NCI-H510A (cell line): Measurements from ENCODE around the gene NPHP4.
A peak's percentile ranks its signal among the peaks of the same experiment; 100 is the strongest.

Experiments
- DNase-seq: peaks from one replicate; lab custom pipeline; 2025; lab: John Stamatoyannopoulos, UW

NPHP4 gene

DNA sequence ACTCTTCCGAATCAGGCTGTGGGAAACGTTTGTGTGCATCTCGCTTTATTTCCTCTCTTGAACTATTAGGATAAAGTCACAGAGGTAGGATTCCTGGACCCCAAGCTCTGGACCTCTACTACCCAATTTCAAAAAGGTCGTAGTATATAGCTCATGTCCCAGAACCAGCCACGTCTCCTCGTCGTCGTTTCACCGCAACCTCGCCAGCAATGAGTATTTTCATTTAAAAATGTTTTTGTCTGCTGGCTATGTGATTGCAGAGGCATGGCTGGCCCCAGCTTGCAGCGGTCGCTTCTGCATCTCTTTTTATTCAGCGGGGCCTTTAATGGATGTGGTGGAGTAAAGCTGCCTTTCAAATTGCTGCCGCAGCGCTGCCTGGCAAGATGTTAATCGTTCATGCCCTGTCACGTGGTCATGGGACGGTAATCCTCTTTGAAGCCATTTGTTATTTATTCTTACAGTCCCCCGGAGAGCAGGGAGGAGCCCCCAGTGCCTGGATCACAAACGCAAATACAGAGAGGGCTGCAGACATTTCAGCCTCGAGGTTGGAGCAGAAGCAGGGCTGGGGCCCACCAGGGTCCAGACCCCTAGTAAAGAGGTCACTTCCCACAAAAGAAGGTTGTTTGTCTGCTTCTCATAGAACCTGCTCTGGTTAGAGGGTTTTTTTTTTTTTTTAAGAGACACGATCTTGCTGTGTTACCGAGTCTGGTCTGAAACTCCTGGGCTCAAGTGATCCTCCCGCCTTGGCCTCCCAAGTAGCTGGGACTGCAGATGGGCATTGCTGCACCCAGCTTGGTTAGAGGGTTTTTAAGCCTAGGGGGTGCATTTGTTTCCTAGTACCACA, 11.6 kb upstream of the NPHP4 start:
- DNase-seq = peak; percentile 87

DNA sequence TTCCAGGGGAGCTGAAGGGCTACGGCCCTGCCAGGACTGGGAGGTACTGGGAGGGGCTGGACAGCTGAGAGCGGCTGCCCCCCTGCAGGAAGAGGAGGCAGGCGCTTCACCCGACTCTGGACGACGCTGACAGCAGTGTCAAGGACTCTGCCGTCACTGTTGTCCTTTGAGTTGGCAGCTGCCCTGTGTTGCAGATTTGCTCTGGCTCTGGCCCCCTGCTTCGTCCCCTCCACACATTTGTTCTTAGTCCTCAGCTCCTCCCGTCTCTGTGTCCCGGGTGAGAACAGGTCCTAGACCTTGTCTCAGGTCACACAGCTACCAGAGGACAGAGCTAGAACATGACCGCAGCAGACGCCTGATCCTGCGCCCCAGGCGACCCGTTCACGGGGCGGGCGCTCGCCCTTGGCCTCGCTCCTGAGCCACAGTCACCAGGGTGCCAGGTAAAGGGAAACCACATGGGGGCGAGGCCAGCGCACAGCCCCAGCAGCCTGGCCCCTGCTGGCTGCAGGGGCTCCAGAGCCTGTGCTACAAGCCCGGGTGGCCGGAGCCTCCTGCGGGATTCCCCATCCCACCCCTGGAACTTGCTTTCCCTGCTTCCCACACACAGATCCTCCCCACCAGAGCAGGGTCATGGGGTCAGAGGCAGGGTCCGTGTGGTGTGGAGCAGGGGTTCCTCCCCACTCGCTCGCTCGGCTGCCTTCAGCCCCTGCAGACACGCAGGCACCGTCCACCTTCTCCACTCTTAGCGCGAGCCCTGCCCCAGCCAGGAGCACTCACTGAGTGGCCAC, 10.7 kb upstream of the NPHP4 start:
- peak; percentile 85 for DNase-seq

DNA sequence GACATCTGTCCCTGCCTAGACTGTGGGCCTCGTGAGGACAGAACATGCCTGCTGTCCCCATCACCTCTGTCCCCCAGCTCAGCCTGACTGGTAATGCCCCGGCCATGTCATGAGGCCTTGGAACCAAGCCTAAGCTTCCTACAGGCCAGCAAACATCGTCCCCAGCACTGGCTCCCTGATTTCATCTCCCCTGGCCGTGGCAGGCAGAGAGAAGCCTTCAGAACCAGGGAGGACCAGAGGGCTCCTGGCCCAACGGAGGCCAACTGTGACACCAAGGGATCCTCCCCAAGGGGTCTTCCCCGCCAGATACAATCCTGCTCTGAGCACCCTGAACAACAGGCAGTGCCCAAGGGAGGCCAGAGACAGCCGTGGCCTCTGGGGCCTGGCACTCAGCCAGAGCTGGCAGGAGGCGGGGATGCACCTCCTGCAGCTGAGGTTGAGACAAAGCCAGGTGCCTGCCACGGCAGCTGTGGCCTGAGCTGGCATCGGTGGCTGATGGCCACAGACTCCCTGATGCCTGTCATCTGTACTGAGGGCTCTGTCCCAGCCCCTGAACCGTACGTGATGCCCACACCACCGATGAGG, 9.9 kb upstream of the NPHP4 start:
- peak; percentile 96 for DNase-seq

DNA sequence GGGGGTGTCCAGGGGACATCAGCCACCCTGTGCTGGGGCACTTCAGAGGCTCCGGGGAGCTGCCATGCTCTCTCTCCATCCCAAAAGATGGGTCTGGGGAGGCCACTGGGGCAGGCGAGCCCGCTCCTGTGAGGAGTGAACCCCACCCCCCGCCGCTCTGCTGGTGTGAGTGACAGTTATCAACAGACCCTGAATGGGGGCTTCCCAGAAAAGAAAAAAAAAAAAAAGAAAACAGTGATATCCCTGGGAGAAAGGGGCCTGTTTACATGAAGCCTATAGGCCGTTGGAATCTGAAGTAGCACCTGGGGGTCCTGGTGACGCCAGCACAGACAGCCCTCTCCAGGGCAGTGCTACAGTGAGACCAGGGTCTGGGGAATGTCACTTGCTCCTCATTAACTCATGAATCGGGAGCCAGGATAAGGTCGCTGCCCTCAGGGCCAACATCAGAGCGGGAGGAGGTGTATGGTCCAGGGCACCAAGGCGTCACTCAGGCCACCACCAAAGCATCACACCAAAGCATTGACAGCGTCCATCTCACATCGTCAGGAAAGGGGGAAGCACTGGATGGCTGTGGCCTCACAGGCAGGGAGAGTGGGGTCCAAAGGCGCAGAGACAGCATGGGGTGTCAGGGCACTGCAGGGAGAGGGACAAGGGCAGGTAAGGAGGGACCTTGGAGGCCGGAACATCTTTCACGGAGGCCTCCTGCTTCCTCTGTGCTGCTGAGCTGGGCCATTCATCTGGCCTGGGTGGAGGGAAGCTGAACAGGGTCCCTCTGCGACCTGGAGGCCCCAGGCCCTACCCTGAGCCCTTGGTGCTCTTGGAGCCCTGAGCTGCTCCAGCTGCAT, 8.4 kb upstream of the NPHP4 start:
- no peak for DNase-seq

DNA sequence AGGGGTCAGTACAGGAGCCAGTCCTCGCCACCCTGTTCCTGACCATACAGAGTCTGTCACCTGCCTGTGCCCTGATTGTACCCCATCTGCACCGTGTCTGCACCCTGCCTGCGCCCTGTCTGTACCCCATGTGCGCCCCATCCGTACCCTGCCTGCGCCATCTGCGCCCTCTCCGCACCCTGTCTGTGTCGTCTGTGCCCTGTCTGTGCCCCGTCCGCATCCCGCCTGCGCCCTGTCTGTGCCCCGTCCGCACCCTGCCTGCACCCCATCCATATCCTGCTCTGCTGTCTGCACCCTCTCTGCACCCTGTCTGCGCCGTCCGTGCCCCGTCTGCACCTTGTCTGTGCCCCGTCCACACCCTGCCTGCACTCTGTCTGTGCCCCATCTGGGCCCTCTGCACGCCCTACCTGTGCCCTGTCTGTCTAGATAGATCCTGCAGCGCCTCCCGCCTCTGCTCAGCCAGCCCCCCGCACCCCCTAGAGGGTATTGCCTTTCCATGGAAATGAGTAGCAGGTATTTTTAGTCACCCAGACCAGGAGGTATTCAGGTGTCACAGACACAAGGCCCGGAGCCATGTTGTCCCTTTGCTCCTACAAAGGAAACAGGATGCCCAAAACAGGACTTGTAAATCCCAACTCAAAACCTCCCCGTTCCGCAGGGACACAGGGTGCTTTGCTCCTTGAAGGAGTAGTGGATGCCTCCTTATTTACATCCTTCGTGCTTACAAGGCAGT, 7.7 kb upstream of the NPHP4 start:
- no peak for DNase-seq

DNA sequence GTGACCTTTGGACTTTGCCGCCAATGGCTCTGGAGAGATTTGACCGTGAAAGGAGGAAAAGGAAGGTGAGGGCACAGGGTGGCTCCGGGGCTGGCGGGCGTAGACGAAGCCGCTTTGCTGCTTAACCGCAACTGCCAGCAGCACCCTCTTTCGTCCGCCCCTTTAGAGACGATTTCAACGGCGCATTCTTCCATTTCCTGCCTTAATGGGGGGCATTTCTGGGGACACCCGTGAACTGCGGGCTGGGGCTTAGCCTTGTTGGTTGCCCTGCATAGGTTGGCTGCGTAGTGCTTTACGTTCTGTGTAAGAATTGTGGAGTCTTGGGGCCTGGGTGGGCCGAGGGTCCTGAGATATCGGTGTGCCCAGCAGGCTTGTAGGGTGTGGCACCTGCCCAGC, 6.7 kb upstream of the NPHP4 start:
- no peak for DNase-seq

DNA sequence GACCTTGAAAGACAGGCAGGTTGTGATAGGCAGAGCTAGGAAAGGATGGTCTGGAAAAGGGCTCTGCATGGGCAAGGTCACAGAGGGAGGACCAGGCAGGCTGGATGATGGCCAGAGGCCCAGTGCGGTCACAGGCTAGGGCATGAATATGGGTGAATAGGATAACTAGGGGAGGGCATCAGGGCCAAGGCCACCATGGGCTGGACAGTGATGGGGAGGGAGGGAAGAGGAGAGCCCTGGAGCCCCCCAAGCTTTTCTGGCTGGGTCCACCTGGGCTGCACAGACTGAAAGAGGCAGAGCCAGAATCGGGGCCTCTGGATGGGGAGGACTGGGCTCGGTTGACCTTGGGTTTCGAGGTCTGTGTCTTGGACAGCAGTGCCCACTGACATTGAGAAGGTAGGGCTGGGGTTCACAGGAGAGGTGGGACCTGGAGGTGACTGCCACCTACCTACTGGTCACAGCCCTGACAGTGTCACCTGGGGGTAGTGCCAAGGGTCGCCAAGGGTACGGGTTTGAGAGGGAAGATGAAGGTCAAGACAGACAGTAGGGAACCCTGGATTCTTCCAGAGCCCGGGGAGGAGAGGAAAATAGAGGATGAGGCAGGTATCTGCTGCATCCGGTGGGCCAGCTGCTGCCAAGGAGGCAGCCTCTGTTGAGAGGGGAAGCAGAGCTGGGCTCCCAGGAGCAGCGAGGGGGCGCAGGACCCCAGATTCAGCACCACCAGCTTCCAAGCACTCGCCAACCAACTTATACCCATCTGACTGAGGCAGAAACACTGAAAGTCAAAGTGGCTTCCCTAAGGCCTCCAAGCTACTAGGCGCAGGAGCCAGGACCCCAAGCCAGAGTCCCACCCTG, 6.1 kb upstream of the NPHP4 start:
- DNase-seq = no peak

DNA sequence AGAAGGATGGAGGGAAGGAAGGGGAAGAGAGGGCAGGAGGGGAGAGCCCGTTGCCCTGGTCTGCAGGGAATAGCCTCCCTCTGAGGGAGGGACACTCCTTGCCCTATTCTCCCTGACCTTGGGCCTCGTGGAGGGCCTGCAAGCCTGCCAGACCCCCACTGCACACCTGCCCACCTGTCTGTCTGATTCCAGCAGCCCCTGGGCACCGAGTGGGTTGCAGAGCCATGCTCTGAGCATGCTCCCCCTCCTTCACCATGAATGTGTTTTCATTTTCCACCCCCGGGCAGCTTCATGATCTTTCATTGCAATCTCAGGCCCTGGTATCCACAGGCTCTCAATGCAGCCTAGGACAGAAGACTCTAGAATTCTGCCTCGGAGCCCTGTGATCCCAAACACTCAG, 5.1 kb upstream of the NPHP4 start:
- no peak for DNase-seq

DNA sequence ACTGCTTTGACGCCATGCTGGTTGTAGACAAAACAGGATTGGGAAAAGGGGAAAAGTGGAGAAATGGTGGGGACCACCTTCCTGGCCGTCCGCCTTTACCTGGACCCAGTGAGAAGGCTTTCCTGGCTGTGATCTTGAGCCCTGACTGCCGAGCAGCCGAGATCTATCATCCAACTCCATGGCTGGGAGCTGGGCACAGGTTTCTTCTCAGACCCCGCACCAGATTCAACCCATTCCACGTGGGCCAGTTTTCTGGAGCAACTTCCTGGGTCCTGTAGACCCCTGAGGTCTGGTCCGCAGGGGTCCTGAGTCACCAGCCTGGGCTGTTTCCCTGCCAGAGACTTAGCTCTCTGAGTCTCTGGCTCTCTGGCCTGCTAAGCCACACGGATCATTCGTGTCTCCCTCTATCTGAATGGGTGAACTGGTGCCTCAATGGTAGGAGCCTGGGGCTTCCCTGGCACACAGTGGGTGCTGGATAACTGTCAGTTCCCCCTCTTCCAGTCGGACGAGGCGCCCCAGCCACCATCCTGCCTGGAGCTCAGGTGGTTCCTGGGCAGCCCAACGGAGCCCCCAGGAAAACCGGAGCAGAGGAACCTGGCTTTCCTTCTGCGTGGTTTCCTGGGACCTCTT, 4.5 kb upstream of the NPHP4 start:
- no peak for DNase-seq

DNA sequence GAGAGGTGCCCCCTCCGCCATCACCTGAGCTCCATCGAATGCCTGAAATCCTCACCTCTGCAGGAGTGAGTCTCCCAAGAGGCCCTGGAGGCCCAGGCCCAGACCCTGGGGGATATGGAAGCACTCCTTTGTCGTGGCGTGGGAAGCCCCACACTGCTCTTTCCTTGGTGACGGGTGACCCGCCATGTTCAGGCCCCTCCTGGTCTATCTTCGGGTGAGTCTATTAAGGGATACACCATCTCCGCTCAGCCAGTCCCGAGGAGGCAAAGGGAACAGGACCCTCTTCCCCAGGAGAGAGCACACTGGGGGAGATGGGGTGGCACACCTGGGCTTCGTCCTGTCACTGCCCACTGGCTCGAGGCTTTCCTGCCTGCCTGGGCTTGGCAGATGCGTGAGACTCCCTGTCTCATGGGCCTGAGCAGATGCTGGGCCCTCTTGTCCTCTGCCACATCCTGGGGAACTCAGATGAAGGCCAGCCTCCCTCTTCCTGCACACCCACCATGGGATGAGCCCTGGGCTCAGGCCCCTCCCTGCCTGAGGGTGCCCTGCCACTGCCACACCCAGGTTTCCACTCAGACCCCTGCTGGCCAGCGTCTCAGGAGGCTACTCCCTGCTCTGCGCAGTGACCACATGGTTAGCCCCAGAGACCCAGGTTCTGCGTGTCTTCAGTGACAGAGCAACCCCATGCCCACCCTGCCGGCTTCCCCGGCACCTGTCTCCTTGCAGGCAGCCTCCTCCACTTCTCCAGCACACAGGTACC, 3.8 kb upstream of the NPHP4 start:
- DNase-seq = no peak

DNA sequence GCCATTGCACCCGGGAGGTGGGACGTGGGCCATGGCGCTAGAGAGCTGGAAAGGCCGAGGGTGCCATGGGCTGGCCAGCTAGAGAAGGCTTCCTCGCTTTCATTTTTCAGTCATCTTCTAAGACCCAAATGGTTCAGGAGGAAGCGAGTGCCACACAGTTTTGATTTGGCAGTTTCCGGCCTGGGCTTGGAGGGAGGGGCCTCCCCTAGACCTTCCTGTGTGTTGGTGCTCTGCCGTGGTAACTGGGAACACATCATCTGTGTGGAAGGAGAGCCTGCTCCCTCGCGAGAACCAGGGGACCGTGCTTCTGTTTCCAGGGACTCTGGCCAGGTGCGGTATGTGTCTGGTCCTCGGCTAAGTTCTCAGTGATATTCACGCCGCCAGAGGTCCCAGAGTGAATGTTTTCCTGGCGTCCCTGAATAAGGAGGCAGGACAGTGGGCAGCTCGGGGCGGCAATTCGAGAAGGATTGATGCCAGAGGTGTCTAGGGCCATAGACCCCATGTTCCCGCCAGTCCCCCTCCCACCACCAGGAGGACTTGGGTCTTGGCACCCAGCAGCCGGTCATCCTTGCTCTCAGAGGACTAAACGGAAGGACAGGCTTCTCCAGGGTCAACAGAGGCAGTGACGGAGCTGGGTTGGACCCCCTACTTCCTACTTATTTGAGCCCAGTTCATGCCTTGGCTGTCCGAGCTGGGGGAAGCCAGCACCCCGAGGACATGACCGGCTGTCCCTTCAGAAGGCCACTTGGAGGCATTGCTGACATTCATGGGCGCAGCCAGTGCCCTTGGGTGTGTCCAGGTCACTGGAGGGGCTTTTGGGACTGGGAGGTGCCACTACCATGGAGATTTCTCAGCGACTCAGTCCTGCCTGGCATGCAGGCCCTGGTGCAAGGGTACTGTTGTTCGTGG, 2.7 kb upstream of the NPHP4 start:
- DNase-seq = no peak

DNA sequence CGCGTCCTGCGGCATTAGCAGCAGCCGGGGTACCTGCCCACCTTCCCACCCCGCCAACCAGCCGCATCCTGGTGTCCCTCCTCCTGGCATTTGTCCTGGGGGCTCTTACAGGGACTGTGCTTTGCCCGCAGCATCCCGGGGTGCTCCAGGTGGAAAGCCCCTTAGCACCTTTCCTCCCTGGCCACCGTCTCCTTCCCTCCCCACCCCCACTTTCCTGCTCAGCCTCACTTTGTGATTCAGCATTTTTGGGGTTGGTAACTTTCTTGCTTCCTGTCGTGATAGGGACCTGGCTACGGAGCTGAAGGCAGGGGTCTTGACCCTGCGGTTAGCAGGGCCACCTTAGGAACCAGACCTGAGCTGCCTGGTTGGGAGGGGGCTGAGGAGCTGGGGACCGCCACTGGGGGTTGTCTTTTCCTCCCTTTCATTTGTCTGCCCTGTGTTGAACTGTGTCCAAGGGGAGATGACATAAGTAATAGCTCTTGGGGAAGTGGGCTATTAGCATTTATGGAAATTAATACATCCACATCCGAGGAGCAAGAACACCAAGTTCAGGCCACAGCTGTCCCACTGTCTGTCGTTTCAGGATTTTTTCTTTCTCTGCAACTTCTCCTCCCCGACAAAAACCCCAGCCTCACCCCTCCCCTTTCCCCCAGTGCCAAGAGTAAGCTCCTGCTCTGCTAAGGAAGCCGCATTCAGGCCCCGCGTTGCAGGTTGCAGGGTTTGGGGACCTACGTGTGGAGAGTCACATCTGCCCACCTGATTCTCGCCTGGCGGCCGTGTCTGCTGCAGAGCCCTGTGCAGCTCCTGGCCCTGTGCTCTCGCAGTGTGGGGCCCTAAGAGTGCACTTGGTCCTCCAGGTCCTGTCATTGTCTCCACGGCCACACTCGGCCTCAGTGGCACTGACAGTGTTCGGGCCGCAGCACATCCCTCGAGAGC, 1.6 kb upstream of the NPHP4 start:
- no peak for DNase-seq

DNA sequence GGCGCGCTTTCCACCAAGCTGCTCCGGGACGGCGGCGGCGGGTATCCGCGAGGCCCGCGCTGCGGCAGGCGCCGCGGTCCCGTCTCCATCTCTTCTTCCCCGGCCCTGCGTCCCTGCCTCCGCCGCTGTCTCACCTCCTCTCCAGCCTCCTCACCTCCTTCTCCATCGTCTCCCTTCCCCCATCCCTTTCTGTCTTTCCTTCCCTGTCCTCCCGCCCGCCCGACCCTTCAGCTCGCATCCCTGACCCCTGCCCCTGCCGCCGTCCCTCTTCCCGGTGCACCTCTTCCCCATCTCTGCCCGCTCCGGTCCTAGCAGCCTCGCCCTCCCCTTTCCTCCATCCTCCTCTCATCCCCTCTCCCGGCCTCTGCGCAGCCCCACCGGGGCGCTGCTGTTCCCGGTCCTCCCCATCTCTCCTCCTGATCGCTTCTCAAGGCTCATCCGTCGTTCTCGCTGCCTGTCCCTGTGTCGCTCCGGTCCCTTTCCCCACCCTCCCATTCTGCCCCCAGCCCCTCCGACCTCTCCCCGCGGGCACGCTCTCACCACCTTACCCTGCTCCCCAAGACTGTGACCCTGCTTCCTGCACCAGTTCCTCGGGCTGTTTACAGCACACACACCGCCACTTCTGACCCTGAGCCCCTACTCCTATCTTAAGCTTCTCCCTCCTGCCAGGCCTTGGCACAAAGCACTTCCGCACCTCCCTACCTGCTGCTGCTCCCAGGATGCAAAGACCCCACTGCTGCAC, 760 bp upstream of the NPHP4 start:
- peak; percentile 70 for DNase-seq

DNA sequence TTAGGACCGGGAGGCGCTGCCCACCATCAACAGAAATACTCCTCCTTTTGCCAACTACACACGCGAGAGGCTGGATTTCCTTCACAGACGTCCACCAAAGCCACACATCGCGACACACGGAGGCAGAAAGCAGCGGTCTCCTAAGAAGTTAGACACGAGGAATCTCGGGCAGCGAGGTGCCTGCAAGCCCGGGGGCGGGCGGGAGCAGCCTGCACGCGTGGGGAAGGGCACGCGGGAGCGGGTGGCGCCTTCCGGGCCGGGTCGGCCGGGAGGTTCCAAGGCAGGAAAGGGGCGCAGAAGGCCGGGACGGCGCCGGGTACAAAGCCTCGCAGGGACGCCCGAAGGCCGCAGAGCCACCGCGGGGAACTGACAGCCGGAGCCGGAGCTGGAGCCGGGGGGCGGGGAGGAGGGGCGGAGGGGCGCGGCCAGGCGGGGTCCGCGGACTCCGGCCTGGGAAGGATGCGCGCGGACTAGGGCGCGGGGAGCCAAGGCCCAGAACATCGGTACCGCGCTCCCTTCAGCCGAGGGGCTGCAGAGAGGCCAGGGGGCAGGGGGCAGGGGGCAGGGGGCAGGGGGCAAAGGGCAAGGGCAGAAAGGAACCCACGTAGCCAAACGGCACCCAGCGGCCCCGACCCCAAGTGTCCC, 722 bp downstream of the NPHP4 start:
- DNase-seq = peak; percentile 51

DNA sequence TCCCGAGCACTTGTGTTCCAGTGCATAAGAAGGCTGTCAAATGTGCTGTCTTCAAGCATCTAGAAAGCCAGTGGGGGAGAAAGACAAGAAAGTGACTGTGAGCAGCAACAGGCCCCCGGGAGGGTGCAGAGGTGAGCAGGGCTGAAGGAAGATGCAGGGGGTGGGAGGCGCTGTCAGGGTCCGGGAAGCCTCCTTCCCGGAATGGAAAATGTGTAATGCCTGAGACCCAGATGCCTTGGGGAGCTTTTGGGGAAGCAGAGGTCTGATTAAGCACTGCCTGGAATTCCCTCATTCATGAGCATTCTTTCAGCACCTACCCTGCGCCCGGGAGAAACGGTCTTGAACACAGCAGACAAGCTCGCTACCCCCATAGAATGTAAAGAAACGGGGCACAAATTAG, 1.3 kb downstream of the NPHP4 start:
- no peak for DNase-seq
